Activated gamma-delta T cell treated with Interleukin-2 at 50 U/mL for 16 hours (primary cell): ENCODE measurements around the gene SCNN1G.
"Not testable (repeated sequence)": the region's sequence is repeated elsewhere in the genome, so short reads cannot be mapped to it uniquely, and the experiment has no call there.

Source experiments
- DNase-seq: peaks from one replicate; pipeline ENCODE4 v3.0.0-alpha.2; 2020

Gene SCNN1G

GRCh38 chr16:23207485-23207884, 24.9 kb downstream of the SCNN1G start:
- no peak for DNase-seq

DNA sequence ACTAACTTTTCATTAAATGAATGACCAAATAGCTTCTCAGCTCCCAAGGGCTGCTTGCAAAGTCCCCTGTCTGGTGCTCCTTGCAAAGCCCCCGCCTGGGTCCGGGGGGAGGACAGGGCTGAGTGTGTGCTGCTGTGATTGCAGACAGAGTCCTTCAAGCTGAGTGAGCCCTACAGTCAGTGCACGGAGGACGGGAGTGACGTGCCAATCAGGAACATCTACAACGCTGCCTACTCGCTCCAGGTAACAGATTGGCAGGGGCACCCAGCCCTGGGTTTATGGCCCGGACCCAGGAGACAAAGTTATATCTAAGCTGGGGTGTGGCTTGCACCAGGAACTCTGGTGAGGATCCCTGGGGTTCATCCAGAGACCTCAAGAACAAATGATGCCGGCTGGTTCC, 27.1 kb downstream of the SCNN1G start:
- no peak for DNase-seq

- DNase-seq = no peak
Measured at GRCh38 chr16:23213831-23214230, 31.3 kb downstream of the SCNN1G start.

- DNase-seq = no peak
Measured at GRCh38 chr16:23214796-23215195, 32.3 kb downstream of the SCNN1G start.

- no peak for DNase-seq
Measured at GRCh38 chr16:23215435-23215834, 32.9 kb downstream of the SCNN1G start.

DNA sequence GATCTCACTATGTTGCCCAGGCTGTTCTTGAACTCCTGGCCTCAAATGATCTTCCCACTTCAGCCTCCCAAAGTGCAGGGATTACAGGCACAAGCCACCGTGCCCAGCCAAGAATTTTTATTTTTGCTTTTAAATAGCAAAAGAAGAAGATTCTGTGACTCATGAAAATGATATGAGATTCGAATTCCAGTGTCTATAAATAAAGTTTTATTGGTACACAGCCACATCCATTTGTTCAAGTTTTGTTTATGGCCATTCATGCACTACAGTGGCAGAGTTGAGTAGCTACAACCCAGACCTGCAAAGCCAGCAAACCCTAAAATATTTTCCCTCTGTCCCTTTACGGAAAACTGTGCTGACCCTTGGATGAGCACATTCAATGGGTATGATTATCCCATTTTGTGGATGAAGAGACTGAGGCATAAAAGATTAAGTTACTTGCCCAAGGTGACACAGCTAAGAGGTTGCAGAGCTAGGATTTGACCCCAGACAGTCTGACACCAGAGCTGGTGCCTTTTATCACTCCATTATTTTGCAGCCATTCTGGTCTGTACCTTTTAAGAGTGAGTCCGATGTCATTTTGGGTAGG, 34.2 kb downstream of the SCNN1G start:
- DNase-seq = no peak

DNA sequence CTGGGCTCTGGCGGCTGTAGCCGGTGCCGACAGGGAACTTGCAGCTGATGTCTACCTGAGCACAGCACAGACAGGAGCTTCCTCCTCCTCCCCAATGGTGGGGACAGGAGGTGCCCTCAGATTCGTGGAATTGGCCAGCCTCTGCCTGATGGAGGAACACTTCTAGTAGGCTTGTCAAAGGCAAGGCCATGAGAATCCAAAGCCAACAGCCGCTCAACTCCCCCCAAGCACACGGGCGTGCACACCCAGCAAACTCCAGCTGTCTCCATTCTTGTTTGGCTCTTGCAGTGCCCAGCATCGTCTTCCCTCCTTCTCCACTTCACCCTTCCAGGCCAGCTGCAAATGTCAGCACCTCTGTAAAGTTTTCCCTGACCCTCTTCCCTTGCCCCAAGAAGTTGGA, 35.1 kb downstream of the SCNN1G start:
- DNase-seq = no peak

DNA sequence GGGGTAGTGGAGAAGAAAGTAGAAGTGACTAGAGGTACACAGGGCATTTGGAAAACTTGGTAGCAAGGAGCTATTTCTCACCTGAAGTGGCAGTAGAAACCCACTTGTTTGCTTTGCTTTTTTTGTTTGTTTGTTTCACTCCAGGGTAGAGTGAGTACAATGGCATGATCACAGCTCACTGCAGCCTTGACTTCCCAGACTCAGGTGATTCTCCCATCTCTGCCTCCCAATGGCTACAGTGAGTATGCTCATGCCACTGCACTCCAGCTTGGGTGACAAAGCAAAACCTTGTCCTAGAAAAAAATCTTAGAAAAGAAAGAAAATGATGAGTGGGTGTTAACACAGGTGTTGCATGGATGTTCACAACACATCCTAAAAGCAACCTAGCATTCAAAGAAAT, 40.4 kb downstream of the SCNN1G start:
- DNase-seq = no peak

GRCh38 chr16:23223368-23223767, 40.8 kb downstream of the SCNN1G start:
- DNase-seq = no peak

GRCh38 chr16:23225109-23225508, 42.6 kb downstream of the SCNN1G start:
- no peak for DNase-seq

DNA sequence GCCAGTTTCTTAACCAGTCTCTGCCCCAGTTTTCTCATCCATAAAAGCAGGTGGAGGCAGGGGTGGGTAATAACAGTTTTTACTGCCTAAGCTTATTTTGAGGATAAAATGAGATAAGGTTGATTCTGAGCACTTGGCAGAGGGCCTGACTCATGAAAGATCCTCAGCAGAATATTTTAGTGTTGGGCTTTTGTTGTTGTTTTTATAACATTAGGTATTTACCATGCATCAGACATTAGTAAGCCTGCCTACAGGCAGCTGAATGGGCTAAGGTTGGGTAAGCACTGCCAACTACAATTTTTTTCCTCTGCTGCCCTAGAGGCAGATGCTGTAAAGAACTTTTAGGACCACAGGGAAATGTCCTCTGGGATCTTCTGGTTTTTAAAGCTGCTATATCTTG, 43.1 kb downstream of the SCNN1G start:
- no peak for DNase-seq

GRCh38 chr16:23227529-23227928, 45.0 kb downstream of the SCNN1G start:
- no peak for DNase-seq

GRCh38 chr16:23229714-23230113, 47.2 kb downstream of the SCNN1G start:
- DNase-seq = no peak

DNA sequence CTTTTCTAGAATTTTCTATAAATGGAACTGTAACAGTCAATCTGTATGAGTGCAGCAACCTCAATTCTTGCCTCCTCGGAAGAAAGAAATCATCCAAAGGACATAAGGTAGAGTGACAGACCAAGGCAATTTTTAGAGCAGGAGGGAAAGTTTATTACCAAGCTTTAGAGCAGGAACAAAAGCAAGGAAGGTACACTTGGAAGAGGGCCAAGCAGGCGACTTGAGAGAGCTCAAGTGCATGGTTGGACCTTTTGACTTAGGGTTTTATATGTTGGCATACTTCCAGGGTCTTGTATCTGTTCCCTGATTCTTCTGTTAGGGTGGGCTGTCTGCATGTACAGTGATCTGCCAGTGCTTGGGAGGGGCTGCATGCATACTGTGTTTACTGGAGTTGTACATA, 50.3 kb downstream of the SCNN1G start:
- DNase-seq = no peak

GRCh38 chr16:23235176-23235575, 52.6 kb downstream of the SCNN1G start:
- no peak for DNase-seq

- no peak for DNase-seq
Measured at GRCh38 chr16:23236983-23237382, 54.4 kb downstream of the SCNN1G start.

GRCh38 chr16:23240994-23241393, 58.4 kb downstream of the SCNN1G start:
- DNase-seq = no peak

- DNase-seq = no peak
Measured at GRCh38 chr16:23244122-23244521, 61.6 kb downstream of the SCNN1G start.

DNA sequence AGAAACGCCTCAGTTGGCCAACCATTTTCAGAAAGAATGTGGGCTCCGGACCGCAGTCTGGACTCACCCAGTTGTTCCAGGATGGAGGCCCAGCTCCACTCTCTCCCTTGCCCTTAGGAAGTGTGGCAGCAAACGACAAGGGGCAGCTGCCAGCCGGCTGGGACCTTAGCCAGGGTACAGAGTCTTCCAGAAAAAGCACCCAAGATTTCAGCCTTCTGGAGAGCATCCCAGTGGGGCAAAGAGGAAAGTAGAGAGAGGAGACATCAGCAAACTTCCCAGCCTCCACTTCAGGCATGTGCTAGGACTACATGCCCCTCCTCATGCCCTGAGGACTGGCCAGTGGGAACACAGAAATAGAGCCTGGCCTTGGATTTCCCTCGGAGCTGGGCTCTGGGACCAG, 62.7 kb downstream of the SCNN1G start:
- DNase-seq = no peak

- DNase-seq = no peak
Measured at GRCh38 chr16:23248261-23249194, 66.0 kb downstream of the SCNN1G start.

DNA sequence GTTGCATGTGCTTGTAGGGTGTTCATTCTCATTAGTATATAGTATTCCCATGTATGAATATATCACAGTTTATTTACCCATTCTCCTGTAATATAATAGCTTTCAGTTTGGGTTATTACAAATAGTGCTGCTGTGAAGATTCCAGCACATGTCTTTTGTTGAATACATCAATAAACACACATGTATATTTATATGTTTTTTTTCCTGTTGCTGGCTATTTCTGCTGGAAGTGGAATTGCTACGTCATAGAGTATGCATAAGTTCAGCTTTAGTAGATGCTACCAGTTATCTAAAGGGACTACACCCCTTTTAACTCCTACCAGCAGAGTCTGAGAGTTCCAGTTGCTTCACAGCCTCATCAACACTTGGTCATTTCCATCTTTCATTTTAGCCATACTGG, 67.3 kb downstream of the SCNN1G start:
- no peak for DNase-seq

GRCh38 chr16:23252310-23252709, 69.8 kb downstream of the SCNN1G start:
- no peak for DNase-seq

DNA sequence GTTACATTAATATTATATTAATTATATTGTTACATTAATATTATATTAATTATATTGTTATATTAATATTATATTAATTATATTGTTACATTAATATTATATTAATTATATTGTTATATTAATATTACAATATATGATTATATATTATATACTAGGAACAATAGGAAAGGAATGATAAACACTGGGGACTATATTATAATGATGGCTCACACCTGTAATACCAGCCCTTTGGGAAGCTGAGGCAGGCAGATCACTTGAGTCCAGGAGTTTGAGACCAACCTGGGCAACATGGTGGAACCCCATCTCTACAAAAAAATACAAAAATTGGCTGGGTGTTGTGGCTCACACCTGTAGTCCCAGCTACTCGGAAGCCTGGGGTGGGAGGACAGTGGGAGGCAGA, 71.1 kb downstream of the SCNN1G start:
- not testable (repeated sequence) for DNase-seq

GRCh38 chr16:23254338-23254737, 71.8 kb downstream of the SCNN1G start:
- no peak for DNase-seq

GRCh38 chr16:23255000-23255399, 72.5 kb downstream of the SCNN1G start:
- no peak for DNase-seq
